Testis (tissue), 2 donors: ENCODE measurements around the gene IL5.

Source experiments
- POLR2A ChIP-seq: fragments of 450-650 bp; IDR thresholded peaks from one replicate; pipeline ENCODE4 v1.6.1; 2017; ENCODE audit warnings: antibody characterized with exemption, mild to moderate bottlenecking, moderate library complexity
- TF ChIP-seq, protein P1 (sequence below), 3 experiments: fragments of 450-650 bp in 2 of 3; fragments of 200-600 bp in 1 of 3; sonication (generic) in 1 of 3; IDR thresholded peaks; one replicate each; pipeline ENCODE4 v1.5.1; 2016 to 2019; ENCODE audit warnings: antibody characterized with exemption in 3 of 3, mild to moderate bottlenecking in 2 of 3, moderate library complexity in 1 of 3

DNA sequence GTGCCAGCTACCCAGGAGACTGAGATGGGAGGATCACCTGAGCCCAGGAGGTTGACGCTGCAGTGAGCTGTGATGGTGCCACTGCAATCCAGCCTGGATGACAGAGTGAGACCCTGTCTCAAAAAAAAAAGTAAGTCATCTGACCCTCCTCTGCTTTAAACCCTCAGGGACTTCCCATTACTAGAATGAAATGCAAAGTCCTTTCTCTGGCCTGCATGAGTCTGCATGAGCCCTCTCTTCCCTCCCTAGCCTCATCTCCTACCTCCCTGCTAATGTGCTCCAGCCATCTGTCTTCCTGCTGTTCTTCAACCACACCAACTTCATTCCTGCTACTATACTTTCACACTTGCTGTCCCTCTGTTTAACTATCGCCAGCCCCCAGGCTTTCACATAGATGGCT, 15.3 kb downstream of the IL5 start:
- no peak for TF ChIP-seq POLR2A
- TF ChIP-seq, protein P1, sequence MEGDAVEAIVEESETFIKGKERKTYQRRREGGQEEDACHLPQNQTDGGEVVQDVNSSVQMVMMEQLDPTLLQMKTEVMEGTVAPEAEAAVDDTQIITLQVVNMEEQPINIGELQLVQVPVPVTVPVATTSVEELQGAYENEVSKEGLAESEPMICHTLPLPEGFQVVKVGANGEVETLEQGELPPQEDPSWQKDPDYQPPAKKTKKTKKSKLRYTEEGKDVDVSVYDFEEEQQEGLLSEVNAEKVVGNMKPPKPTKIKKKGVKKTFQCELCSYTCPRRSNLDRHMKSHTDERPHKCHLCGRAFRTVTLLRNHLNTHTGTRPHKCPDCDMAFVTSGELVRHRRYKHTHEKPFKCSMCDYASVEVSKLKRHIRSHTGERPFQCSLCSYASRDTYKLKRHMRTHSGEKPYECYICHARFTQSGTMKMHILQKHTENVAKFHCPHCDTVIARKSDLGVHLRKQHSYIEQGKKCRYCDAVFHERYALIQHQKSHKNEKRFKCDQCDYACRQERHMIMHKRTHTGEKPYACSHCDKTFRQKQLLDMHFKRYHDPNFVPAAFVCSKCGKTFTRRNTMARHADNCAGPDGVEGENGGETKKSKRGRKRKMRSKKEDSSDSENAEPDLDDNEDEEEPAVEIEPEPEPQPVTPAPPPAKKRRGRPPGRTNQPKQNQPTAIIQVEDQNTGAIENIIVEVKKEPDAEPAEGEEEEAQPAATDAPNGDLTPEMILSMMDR (IDR thresholded peaks at IDR 0.05), result no peak
